Measurements from ENCODE around the gene ACTR2. TPM values are rescaled to one million over a fixed set of nuclear protein-coding genes. Genes with fewer than 3 reads are reported as not detected.

Gene ACTR2
- total RNA-seq, 1 donor from 2014 or later = 124 TPM

DNA sequence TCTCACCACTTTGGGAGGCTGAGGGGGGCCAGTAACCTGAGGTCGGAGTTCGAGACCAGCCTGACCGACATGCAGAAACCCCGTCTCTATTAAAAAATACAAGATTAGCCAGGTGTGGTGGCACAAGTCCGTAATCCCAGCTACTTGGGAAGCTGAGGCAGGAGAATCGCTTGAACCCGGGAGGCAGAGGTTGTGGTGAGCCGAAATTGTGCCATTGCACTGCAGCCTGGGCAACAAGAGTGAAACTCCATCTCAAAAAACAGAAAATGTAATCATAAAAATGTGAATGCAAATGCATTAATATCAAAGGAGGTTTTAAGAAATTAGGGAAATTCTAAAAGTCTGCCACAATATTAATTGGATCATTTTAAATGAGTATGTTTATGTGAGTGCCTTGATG is 45.7 kb downstream of the ACTR2 start:
- peaks cover 47% of the 10 kb centered on the region for H3K27me3 ChIP-seq
- Mint-ChIP-seq H3K36me3 (peaks cover 13% of the 10 kb centered on the region), H3K27me3 (ENCODE audit: insufficient read depth, low read depth) (peaks cover 2% of the 10 kb centered on the region), H3K4me3 (no peak overlapping the region), H3K9me3 (no peaks in the 10 kb centered on the region), H3K27ac (no peak overlapping the region), H3K4me1 (peaks cover 54% of the 10 kb centered on the region)
- H3K9ac ChIP-seq = no peak overlapping the region
- no peak overlapping the region for H3K4me2 ChIP-seq
- peaks cover 40% of the 10 kb centered on the region for H3K4me1 ChIP-seq
- H3K9me3 ChIP-seq (ENCODE audit: low read depth) = no peaks in the 10 kb centered on the region
- no peak overlapping the region for H2AFZ ChIP-seq (replicated peaks)
- TF ChIP-seq EZH2 (IDR thresholded peaks at IDR 0.05) (no peak), EZH2phosphoT487 (IDR thresholded peaks at IDR 0.05) (no peak)
- TF ChIP-seq, protein P1, sequence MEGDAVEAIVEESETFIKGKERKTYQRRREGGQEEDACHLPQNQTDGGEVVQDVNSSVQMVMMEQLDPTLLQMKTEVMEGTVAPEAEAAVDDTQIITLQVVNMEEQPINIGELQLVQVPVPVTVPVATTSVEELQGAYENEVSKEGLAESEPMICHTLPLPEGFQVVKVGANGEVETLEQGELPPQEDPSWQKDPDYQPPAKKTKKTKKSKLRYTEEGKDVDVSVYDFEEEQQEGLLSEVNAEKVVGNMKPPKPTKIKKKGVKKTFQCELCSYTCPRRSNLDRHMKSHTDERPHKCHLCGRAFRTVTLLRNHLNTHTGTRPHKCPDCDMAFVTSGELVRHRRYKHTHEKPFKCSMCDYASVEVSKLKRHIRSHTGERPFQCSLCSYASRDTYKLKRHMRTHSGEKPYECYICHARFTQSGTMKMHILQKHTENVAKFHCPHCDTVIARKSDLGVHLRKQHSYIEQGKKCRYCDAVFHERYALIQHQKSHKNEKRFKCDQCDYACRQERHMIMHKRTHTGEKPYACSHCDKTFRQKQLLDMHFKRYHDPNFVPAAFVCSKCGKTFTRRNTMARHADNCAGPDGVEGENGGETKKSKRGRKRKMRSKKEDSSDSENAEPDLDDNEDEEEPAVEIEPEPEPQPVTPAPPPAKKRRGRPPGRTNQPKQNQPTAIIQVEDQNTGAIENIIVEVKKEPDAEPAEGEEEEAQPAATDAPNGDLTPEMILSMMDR (IDR thresholded peaks at IDR 0.05) = no peak
- H4K20me1 ChIP-seq (ENCODE audit: low read depth) = peaks cover 32% of the 10 kb centered on the region
- no peak overlapping the region for H3K4me3 ChIP-seq
- peaks cover 7% of the 10 kb centered on the region for H3K36me3 ChIP-seq
- H3F3A ChIP-seq (ENCODE audit: low read depth) = peaks cover 37% of the 10 kb centered on the region
- no peak for DNase-seq (ENCODE audit: low spot score)
- no peaks in the 10 kb centered on the region for H3K79me2 ChIP-seq (ENCODE audit: low read depth)
- H3K27ac ChIP-seq = no peak overlapping the region

DNA sequence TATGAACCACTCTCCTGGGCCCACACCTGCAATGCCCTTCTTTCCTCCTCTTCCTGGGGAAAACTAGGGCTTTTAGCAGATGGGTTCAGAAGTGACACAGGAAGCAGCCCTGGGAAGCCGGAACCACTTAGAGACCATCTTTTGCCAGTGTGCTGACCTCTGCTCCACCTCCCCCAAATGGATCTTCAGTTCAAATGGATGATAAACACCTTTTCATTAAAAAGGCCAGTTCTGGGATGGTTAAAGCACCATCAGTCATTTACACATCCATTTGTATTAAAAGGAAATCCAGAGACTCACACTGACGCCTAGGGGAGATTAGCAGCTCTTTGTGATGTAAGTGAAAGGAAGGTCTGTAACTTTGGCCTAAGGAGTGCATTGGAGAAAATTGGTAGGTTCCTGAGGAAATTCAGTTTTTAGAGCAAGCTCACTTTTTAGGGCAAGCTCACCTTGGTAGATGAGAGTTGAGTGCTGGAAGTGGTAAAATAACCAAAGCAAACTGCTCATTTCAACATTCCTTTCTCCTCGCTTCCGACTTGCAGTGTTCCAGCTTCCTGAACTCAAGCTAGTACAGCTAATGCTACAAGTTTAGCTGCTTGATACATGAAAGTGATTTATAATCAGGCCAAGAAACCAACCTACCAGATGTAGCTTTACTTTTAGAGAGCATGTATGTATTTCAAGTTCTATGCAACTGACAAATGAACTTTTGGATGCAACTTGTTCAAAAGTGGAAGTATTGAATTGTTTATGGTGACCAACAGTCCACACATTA is 47.7 kb downstream of the ACTR2 start:
- Histone ChIP-seq H3K4me1 (peaks cover 41% of the 10 kb centered on the region), H3K4me3 (no peak overlapping the region), H3K4me2 (peak overlapping the region; percentile 53), H3K79me2 (ENCODE audit: low read depth) (no peaks in the 10 kb centered on the region), H3K9me3 (ENCODE audit: low read depth) (no peaks in the 10 kb centered on the region), H2AFZ (replicated peaks) (no peak overlapping the region), H3K9ac (no peak overlapping the region), H3K27ac (no peak overlapping the region), H3K27me3 (peaks cover 65% of the 10 kb centered on the region), H4K20me1 (ENCODE audit: low read depth) (peaks cover 22% of the 10 kb centered on the region), H3F3A (ENCODE audit: low read depth) (peaks cover 43% of the 10 kb centered on the region), H3K36me3 (peaks cover 7% of the 10 kb centered on the region)
- peak; percentile 48 for DNase-seq (ENCODE audit: low spot score)
- Mint-ChIP-seq H3K4me1 (peaks cover 43% of the 10 kb centered on the region), H3K36me3 (peaks cover 12% of the 10 kb centered on the region), H3K27ac (no peak overlapping the region), H3K9me3 (no peaks in the 10 kb centered on the region), H3K27me3 (ENCODE audit: insufficient read depth, low read depth) (peaks cover 2% of the 10 kb centered on the region), H3K4me3 (no peak overlapping the region)
- no peak for TF ChIP-seq EZH2phosphoT487 (IDR thresholded peaks at IDR 0.05)
- no peak for TF ChIP-seq EZH2 (IDR thresholded peaks at IDR 0.05)
- TF ChIP-seq, protein P1 (IDR thresholded peaks at IDR 0.05) = no peak

DNA sequence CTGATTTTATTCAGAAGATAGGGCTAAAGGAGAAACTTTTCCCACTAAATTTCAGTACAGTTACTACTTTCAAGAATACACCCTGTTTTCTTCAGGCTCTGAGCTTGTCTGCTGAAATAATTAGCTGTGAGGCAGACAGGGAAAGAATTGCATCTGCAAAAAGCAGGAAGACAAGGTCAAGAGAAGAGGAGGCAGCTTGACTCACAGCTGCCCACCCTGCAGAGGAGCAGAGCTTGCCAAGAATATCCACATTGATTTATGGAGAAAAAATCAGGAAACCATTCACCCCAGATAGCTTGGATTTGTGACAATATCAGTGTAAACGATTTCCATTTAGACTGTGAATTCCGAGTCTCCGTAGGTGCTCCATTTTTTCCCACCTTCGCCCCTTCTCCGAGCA is 49.0 kb downstream of the ACTR2 start:
- Mint-ChIP-seq H3K36me3 (peaks cover 10% of the 10 kb centered on the region), H3K27ac (peak overlapping the region; percentile 32), H3K9me3 (no peaks in the 10 kb centered on the region), H3K4me3 (no peak overlapping the region), H3K27me3 (ENCODE audit: insufficient read depth, low read depth) (peaks cover 4% of the 10 kb centered on the region), H3K4me1 (peaks cover 42% of the 10 kb centered on the region)
- no peak overlapping the region for H3K4me3 ChIP-seq
- TF ChIP-seq EZH2 (IDR thresholded peaks at IDR 0.05) (no peak), EZH2phosphoT487 (IDR thresholded peaks at IDR 0.05) (no peak)
- TF ChIP-seq, protein P1 (IDR thresholded peaks at IDR 0.05) = no peak
- H3K4me1 ChIP-seq = peaks cover 41% of the 10 kb centered on the region
- H4K20me1 ChIP-seq (ENCODE audit: low read depth) = peaks cover 22% of the 10 kb centered on the region
- H3K9ac ChIP-seq = no peak overlapping the region
- no peaks in the 10 kb centered on the region for H3K9me3 ChIP-seq (ENCODE audit: low read depth)
- no peak overlapping the region for H3K27ac ChIP-seq
- no peaks in the 10 kb centered on the region for H3K79me2 ChIP-seq (ENCODE audit: low read depth)
- peaks cover 43% of the 10 kb centered on the region for H3F3A ChIP-seq (ENCODE audit: low read depth)
- no peak overlapping the region for H2AFZ ChIP-seq (replicated peaks)
- peak overlapping the region; percentile 61 for H3K4me2 ChIP-seq
- DNase-seq (ENCODE audit: low spot score) = no peak
- H3K36me3 ChIP-seq = no peaks in the 10 kb centered on the region
- peaks cover 69% of the 10 kb centered on the region for H3K27me3 ChIP-seq

Data from neural progenitor cell (in vitro differentiated cells).